ENCODE results near the gene FXYD6.

DNA sequence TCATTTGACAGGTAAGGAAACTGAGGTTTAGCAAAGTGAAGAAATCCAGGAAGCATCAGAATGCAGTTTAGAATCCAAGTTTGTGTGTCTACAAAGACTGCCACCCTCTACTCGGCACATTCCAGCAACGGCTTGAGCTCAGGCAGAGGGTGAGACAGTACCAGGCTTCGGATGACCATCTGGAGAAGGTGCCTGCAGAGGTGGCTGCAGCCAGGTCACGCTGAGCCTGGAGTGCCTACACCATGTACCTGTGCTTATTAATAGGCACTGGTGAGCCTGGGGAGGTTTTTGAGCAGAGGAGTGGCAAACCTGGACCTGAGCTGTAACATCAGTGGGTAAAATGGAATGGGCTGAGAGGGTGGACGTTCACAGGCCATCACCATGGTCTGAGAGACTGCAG is 4.7 kb downstream of the FXYD6 start:
- TF ChIP-seq, protein P1, sequence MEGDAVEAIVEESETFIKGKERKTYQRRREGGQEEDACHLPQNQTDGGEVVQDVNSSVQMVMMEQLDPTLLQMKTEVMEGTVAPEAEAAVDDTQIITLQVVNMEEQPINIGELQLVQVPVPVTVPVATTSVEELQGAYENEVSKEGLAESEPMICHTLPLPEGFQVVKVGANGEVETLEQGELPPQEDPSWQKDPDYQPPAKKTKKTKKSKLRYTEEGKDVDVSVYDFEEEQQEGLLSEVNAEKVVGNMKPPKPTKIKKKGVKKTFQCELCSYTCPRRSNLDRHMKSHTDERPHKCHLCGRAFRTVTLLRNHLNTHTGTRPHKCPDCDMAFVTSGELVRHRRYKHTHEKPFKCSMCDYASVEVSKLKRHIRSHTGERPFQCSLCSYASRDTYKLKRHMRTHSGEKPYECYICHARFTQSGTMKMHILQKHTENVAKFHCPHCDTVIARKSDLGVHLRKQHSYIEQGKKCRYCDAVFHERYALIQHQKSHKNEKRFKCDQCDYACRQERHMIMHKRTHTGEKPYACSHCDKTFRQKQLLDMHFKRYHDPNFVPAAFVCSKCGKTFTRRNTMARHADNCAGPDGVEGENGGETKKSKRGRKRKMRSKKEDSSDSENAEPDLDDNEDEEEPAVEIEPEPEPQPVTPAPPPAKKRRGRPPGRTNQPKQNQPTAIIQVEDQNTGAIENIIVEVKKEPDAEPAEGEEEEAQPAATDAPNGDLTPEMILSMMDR (IDR thresholded peaks at IDR 0.05), result no peak
- no peak for TF ChIP-seq POLR2A (IDR thresholded peaks at IDR 0.05)
- no peak for TF ChIP-seq POLR2AphosphoS5 (IDR thresholded peaks at IDR 0.05)
